Femur (tissue), 1 donor: ENCODE measurements around the gene CDH4.
"Not testable (repeated sequence)": the region's sequence is repeated elsewhere in the genome, so short reads cannot be mapped to it uniquely, and the experiment has no call there.

ENCODE experiments used
- DNase-seq: peaks from one replicate; pipeline ENCODE4 v3.0.0-alpha.2; 2017

Gene CDH4

DNA sequence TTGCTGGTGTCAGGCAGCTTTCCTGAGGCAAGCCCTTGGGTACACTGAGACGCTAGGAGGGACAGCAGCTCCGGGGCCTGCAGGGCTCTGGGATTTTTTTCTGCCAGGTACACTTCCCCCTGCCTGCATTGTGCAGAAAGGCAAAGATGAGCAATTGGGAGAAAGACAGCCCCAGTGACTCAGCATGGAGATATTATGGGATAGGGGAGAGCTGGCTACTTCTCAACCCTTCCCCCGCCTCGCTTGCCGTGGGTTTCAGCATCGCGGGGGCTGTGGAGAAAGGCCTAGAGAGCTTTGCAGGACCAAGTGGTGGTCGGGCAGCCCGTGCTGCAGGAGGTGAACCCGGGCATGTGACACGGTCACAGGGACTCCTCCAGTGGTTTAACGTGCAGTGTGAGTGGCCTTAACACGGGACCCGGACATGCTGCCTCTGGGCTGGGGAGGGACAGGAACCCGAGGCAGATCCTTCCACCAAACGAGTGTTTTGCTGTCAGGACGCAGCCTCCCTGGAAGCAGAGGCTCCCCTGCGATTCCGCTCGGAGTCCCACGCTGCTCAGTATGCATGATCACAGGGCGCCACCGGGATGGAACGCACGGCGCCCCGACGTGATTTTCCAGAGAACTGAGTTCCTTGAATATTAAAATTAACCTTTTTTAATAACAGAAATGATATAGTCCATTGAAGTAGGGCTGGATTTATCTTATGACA, 139.9 kb downstream of the CDH4 start:
- no peak for DNase-seq

GRCh38 chr20:61394088-61394799, 142.2 kb downstream of the CDH4 start:
- no peak for DNase-seq

GRCh38 chr20:61396262-61396848, 144.3 kb downstream of the CDH4 start:
- DNase-seq, result no peak

- no peak for DNase-seq
Observed at GRCh38 chr20:61397146-61397545, 145.1 kb downstream of the CDH4 start.

GRCh38 chr20:61397790-61398189, 145.7 kb downstream of the CDH4 start:
- no peak for DNase-seq

- no peak for DNase-seq
Observed at GRCh38 chr20:61399433-61399832, 147.4 kb downstream of the CDH4 start.

DNA sequence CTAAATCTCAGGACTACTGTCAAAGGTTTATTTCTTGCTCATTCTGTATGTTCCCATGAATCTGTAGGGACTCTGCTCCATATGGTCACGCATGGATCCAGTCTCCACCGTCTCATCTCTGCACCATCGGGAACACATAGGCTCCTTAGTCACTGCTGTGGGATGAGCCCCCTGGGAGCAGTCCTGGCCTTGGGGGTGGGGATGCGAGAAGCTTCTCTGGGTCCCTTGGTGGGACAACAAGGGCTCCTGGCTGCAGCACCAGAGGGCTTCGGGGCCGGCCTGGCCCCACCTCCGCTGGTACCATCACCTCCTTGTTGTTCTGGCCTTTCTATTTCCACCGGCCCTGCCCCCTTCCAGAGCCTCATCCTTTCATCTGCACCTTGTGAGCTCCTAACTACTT, 148.4 kb downstream of the CDH4 start:
- DNase-seq, result no peak

DNA sequence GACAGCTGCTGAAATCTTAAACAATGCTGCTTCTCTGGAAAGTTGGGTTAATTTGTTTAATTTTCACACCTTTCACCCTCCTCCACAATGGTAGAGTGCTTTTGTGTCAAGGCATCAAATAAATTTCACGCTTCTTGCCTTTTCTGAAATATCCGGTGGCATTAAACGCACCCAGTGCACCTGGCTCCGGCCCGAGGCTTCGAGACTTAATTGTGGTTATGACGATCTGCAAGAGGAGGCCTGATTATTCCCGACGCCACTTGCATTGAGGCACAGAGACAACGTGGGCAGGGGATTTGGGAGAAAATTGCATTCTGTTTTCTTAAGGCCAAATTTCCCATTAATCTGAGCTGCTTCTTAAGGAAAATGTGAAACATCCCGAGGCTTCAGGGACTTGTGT, 152.2 kb downstream of the CDH4 start:
- no peak for DNase-seq

DNA sequence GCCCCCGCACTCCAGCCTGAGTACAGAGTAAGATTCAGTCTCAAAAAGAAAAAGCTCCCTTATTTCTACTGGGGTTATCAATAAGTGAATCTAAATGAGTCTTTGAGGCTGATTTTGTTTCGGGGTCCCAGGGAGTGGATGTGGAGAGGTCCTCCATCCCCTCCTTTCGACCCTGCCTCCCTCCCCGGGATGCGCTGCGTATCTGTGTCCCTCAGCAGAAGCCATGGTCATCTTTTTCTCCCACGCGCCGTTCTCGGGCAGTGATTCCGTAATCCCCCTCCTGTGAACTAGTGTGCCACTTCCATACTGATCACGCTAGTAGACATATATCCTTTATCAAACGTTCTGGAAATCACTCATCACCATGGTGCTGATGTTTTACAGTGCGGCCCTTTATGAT, 152.9 kb downstream of the CDH4 start:
- no peak for DNase-seq

- DNase-seq, result not testable (repeated sequence)
Observed at GRCh38 chr20:61406773-61407172, 154.7 kb downstream of the CDH4 start.

DNA sequence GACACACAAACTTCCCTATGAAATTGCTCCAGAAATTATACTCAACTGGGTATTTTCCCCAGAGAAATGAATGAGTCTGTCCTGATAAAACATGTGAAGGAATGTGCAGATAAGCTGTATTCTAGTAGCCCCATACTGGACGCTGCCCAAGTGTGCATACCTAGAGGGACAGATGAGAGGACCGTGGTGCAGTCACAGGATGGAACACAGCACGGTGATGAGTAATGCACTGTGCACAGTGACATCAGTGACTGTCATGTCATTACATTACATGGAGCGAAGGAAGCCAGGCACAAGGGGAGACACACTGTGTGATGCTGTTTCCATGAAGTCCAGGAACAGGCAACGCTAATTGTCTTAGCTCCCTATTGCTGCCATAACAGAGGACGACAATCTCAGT, 155.5 kb downstream of the CDH4 start:
- no peak for DNase-seq

DNA sequence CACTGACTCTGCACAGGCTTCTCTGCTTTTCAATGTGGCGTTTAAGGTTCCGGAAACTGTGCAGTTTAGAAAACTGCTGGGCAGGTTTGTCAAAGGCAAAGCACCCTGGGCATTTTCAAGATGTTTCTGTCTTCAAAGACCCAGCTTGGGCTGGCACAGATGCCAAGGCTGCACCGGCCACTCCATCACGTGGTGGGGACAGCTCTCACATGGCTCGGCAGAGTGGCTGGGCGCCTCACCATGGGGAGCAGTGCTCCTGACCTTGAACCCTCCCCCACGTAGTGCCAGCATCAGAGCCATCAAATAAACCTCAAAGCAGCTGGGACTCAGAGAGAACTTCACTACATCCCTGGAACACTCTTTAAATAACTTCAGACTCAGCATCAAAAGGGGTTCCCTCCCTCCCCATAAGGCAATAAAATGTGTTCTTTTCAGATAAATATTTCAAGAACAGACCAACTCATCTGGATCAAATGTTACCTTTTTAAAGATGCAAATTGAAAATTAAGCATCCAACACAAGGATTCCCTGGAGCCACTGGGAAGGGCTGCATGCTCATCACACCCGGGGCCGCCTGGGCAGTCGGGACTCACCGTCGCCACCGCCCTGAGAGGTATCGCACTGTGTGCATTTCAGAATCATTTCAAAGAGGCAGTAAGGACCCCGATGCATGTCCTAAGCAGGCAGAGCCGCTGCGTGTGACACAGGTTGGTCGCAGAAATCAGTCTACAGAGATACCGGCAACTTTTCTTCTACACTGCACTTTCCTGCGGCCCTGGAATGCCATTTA, 157.1 kb downstream of the CDH4 start:
- no peak for DNase-seq

DNA sequence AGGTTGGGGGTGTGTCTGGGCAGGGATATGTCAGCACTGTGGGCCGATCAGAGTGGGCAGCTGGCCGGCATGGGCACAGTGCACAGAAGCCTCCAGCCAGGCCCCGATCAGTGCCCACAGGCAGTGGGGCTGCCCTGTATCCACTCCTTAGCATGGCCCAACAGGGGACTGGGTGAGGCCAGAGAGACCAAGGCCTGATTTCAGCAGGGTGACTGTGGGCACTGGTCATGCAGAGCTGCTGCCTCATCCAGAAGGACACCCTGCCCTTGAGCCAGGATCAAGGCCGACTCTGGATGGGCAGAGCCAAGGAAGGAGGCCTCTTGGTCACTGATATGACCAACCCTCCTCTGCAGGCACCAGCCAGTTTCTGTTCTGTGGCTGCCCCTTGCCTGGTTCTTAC, 159.7 kb downstream of the CDH4 start:
- no peak for DNase-seq

DNA sequence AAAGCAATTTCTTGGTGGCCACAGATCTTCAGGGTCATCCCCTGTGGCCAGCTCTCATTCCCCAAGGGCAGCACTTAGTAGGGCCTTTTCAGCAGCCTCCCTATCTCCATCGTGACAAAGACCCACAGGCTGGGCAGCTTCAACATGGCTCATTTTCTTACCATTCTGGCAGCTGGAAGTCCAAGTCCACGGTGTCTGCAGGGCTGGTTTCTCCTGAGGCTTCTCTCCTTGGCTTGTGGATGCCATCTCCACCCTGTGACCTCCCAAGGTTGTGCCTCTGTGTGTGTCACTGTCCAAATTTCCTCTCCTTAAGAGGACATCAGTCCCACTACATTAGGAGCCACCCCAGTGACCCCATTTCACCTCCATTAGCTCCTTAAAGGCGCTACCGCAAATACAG, 161.7 kb downstream of the CDH4 start:
- DNase-seq, result no peak

DNA sequence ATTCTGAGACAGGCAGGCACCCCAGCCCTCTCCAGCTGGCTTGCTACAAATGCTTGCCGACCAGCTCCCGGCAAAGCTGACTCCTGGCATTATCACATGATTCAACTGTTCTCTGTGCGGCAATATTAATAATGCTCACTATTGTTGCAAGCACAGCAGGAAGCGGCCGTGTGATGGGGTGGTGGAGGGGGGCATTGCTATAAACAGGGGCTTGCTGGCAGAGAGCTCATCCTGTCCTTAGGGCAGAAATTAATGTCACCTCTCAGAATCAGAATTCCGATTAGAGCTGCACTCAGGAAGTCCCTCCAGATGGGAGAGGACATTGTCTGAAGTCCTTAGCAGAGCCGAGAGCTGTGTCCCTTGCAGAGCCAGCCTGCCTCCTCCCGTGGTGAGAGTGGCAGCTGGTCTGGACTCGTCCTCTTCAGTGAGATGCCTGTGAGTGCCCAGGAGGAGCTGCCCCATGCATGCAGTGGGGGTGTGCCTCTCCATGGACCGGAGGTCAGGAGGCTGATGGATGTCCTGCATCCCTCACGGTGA, 162.5 kb downstream of the CDH4 start:
- DNase-seq, result no peak

DNA sequence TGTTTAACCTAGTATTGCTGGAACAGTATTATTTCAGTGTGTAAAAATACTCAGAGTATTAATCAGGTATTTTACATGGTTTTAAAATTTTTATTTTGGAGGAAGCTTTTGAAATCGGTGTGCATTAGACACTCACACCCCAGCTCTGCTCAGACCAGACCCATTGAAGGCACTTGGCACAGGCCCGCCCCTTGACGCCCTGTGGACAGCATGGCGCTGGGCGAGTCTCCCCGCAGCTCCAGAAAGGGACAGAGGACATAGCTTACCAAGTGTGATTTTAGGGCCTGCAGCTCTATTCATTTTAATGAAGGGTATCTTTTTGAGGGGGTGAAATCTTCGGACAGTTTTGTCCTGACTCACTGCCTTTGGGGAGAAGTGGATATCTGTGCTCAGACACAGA, 164.5 kb downstream of the CDH4 start:
- no peak for DNase-seq

DNA sequence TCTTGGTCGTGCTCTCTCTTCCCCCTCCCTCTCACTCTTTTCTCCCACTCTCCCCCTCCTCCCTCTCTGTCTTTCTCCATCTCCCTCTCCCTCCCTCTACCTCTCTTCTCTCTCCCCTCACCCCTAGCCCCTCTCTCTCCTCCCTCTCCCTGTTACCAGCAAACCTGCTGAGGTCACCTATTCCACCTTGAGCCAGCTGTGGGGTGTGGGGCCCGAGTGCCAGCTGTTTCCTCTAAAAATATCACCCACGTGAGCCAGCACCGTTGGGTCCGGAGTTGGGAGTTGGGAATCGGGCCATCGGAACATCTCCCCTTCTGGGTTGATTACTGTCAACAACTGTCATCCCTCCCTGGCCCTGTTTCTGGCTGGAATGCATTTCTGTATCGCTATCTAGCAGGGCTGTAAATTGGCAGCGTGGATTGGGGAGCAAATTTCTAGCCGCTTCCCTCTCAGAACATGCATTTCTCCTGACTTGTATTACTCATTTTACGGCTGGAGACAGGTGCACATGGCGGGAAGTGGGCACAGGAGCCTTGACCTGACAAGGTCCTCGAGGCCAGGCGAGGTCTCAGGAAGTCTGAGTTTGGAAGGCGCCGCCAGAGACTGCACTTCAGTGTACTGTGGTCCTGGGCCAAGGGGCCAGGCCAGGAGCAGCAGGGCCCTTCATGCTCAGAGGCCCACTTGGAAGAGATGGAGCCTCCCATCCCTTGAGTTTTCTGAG, 165.3 kb downstream of the CDH4 start:
- no peak for DNase-seq

DNA sequence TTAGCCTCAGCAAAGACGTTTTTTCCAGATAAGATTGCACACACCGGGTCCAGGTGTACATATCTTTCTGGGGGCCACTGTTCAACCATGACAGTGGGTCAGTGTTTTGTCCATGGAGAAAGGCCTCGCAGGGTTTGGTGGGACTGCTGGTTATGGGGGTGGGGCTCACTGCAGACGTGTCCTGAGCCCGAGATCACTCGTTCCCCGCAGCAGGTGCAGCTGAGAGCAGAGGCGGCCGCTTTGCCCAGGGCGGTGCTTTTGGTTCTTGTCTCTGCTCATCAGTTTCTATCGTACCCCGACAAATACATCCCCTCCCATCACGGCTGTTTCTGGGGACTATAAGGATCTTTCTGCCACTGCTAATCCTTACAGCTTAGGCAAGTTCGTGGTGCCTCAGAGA, 166.9 kb downstream of the CDH4 start:
- no peak for DNase-seq

- no peak for DNase-seq
Observed at GRCh38 chr20:61419501-61419900, 167.4 kb downstream of the CDH4 start.

GRCh38 chr20:61420056-61420455, 168.0 kb downstream of the CDH4 start:
- no peak for DNase-seq

GRCh38 chr20:61420781-61421180, 168.7 kb downstream of the CDH4 start:
- no peak for DNase-seq

DNA sequence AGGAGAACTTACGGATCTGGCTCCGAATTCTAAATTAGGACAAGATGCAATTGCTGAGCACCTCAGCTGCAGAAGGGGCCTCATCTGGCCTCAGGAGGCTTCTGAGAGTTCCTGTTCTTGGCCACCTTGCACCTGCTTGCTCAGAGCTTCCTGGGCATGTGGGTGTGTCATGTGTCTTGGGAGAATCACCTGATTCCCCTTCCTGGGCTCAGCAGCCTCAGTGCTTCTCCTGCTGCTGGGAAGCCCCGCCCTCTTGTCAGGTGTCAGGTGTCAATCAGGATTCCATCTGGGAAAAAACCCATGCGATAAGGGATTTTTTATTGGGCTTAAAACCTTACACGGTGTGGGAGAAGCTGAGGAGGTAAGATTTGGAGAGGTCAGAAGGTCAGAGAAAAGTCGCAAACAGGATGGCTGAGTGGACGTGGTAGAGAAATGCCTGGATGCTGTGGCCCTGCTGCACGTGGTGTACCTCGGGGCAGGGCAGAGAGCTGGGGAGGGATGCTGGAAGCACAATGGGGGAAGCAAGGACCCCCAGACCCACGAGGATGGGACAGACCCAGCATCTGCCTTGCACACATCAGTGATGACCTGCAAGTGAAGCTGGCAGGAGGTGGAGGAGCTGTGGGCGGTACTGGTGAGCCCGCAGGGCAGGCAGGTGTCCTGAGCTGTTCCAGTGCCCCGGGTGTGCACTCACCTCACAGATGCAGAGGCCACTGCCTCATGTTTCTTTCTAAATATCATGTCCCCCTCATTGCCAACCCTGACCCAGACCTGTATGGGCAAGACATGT, 170.8 kb downstream of the CDH4 start:
- no peak for DNase-seq
